Activated CD4-positive, alpha-beta T cell treated with anti-CD3 and anti-CD28 coated beads, Interleukin-2, amount 50 U/mL, for 48 hours (primary cell): ENCODE measurements around the gene LIMA1.
"Not testable (repeated sequence)": the region's sequence is repeated elsewhere in the genome, so short reads cannot be mapped to it uniquely, and the experiment has no call there.

Experiments used
- DNase-seq, 2 experiments: peaks; one replicate each; pipeline ENCODE4 v3.0.0-alpha.2; 2020

The LIMA1 gene

GRCh38 chr12:50283229-50283923, at the start of gene LIMA1:
LIMA1 (minus strand) TSS chr12:50283520; CDS start chr12:50248751, 34,769 bp downstream.
- peak; percentile 93 for DNase-seq

DNA sequence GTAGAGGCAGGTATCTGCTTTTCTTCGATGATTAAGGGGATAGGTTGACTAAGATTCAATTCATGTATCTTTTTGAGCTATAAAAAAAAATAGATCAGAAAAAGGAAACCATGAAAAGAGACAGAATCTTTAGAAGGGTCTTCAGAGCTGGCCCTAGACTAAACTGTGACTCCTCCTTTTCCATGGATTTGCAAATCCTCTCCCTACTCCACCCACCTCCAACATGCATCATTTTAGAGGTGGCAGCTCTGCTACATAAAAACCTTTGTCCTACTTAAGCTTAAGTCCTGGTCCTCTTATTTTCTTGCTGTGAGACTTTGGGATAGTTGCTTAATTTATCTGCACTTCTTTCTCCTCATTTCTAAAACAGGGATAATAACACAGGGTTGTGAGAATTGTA, 48.4 kb upstream of the LIMA1 start:
- DNase-seq: no peak

DNA sequence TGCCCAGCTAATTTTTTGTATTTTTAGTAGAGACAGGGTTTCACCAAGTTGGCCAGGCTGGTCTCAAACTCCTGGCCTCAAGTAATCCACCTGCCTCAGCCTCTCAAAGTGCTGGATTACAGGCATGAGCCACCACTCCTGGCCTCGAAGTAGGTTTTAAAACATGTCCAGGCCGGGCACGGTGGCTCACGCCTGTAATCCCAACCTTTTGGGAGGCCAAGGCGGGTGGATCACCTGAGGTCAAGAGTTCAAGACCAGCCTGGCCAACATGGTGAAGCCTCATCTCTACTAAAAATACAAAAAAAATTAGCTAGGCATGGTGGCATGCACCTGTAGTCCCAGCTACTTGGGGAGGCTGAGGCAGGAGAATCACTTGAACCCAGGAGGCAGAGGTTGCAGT, 45.3 kb upstream of the LIMA1 start:
- not testable (repeated sequence) for DNase-seq

DNA sequence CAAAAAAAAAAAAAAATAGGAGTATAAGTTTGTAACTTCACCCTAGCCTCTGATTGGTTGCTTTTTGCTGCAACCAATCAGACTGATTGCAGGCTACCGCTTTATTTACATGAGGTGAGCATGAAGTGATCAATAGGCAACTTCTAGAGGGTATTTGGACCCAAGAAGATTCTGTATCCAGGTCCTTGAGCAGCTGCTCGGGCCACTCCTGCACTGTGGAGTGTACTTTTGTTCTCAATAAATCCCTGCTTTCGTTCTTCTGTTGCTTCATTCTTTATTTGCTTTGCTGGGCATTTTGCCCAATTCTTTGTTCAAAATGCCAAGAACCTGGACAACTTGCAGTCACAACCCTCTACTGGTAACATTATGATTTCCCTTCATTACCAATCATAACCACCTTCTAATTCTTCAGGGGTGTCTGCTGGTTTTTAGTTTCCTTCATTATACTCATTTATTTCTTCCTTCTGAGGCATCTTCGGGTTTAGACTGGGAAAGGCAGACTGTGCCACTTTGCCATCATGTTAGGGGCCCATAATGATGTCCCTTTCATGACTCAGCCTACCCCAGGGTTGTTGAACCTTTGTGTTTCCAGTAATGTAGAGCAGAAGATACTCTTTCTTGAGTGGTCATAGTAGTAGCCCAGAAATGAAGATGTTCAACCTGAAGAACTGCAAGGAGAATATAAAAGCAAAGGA, 43.4 kb upstream of the LIMA1 start:
- DNase-seq: no peak

DNA sequence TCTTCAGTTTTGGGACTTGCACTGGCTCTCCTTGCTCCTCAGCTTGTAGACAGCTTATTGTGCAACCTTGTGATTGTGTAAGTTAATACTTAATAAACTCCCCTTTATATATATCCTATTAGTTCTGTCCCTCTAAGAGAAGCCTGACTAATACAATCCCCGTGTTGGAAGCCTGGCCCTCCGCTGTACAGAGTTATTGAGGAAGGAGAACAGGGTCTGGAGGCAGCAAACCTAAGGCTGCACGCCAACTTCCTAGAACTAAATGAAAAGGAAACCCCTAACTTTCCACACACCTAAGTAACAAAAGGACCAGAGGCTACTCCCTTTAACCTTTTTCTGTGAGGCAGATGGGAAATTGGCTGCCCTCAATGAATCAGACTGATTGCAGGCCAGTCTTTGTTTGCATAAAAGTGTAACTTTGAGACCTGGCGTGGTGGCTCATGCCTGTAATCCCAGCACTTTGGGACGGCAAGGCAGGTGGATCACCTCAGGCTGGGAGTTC, 42.6 kb upstream of the LIMA1 start:
- no peak for DNase-seq

DNA sequence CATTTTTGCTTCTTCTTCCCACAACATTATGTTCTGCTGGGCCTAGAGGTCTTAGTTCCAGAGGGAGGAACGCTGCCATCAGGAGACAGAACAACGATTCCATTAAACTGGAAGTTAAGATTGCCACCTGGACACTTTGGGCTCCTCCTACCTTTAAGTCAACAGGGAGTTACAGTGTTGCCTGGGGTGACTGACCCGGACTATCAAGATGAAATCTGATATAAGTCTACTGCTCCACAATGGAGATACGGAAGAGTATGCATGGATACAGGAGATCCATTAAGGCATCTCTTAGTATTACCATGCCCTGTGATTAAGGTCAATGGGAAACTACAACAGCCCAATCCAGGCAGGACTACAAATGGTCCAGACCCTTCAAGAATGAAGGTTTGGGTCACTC, 41.5 kb upstream of the LIMA1 start:
- not testable (repeated sequence) for DNase-seq

GRCh38 chr12:50324077-50324476, 40.8 kb upstream of the LIMA1 start:
- not testable (repeated sequence) for DNase-seq

DNA sequence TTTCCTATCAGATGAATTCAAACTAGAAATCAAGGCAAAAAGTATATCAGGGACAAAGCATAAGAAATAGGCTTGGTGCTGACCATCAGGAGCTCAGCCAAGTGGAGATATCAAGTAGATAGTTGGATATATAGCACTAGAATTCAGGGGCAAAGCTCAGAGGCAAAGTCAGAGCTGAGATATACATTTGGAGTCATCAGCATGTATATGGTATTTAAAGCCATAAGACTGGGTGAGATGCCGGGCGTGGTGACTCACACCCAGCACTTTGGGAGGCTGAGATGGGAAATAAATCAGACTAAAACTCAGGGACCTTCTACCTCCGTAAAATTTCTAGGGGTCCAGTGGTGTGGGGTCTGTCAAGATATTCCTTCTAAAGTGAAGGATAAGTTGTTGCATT, 38.9 kb upstream of the LIMA1 start:
- DNase-seq: no peak

- DNase-seq: no peak
These were observed 33.9 kb upstream of the LIMA1 start for GRCh38 chr12:50317203-50317602.

- no peak for DNase-seq
These were observed 32.5 kb upstream of the LIMA1 start for GRCh38 chr12:50315803-50316202.

DNA sequence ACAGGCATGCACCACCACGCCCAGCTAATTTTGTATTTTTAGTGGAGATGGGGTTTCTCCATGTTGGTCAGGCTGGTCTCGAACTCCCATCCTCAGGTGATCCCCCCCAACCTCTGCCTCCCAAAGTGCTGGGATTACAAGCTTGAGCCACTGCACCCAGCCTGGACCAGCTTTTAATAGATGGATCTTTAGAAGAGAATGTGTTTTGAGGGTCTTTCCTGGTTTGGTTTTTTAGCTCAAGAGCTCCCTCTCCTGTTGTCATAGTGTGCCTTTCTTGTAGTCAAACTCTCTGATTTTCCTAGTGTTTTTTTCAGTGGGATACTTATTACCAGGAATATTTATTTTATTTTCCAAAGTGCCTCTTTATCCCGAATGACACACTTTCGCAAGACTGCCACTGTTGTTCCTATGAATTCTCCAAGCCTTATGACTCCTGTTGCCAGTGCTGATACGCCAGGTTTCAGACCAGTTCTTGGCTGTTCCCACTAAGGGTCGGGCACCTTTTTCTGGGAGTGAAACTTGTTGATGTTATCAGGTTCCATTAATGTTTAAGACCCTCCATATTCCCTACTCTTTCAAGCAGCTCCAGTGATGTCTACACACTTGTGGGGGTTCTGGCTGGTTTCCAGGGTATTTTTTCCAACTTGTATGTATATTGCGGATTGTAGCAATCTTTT, 31.5 kb upstream of the LIMA1 start:
- no peak for DNase-seq

DNA sequence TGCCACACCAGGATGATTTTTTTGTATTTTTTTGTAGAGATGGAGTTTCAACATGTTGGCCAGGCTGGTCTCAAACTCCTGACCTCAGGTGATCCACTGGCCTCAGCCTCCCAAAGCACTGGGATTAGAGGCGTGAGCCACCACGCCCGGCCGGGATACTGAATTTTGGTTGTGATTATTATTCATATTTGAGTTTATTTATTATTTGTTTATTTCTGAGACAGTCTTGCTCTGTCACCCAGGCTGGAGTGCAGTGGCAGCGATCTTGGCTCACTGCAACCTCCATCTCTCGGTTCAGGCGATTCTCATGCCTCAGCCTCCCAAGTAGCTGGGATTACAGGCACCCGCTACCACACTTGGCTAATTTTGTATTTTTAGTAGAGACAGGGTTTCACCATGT, 30.7 kb upstream of the LIMA1 start:
- DNase-seq: not testable (repeated sequence)

- DNase-seq: no peak
These were observed 30.1 kb upstream of the LIMA1 start for GRCh38 chr12:50313256-50313931.

DNA sequence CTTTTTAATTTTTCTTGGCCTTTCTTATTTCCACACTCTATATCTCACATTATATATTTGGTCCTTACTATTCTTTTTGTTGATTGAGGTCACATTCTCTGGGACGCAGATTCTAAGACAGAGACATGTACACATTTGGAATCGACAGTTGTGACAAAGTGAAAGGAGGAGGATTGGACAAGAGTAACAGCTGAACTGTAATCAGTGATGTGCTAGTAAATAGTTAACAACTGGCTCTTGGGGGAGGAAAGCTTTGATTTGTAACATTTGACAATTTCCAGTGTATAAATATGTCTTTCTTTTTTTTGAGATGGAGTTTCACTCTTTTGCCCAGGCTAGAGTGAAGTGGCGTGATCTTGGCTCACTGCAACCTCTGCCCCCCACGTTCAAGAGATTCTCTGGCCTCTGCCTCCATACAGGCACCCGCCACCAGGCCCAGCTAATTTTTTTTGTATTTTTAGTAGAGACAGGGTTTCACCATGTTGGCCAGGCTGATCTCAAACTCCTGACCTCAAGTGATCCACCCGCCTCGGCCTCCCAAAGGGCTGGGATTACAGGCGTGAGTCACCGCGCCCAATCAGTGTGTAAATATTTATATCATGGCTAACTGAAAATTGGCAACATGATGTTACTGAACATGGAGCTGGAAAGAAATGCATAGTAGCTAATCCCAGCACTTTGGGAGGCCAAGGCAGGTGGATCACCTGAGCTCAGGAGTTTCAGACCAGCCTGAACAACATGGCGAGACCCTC, 28.7 kb upstream of the LIMA1 start:
- not testable (repeated sequence) for DNase-seq

DNA sequence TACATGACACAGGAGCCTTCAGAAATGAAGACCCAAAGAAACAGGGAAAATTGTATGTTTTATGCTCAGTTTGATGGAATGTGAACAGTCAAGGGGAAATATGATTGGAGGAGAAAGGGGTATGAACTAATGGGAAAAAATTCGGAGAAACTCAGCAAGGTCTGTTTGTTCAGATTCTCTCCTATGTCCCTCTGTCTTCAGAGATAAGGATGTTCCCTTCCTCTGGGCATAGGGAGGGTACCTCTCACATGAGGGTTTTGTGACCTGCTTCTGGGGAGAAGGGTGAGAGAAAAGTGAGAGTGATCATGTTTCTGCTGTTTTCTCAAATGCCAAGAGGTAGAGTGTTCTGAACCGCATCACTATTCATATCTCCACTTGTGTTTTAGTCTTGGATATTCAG, 26.6 kb upstream of the LIMA1 start:
- DNase-seq: no peak

GRCh38 chr12:50302686-50303085, 19.4 kb upstream of the LIMA1 start:
- no peak for DNase-seq

DNA sequence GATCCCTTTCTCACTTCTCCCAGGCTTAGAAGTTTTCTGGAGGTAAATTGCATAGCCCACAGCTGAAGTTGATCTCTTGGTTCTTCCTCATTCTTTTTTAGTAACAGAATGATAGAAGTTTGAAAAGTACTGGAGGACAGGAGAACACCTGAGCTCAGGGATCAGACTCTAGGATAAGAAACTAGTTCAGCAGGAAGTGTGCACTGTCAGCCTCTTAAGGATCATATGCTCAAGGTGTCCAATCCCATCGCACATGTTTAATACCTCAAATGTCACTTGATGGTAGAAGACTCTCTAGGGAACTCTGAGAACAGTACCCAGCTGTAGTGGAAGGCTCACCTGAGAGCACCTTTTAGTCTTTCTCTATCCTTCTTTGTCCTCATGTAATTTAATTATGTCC, 14.7 kb upstream of the LIMA1 start:
- no peak for DNase-seq

DNA sequence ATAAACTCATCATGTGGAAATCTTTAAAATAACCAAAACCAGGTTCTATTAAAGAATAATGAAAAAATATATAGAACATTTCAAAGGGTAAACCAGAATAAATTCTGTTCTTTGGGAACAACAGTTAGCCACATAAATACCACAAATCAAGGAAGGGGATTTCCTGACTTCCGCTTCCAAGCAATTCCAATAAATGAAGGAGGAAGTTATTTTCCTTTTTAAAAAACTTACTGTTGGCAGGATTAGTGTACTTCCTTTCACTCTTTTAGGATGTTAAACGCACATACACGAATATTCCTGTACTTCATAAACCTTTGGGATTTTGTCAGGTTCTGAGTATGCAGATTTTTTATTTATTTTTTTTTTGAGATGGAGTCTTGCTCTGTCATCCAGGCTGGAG, 13.7 kb upstream of the LIMA1 start:
- DNase-seq: no peak

- no peak for DNase-seq
These were observed 13.2 kb upstream of the LIMA1 start for GRCh38 chr12:50296554-50296953.

- DNase-seq: no peak
These were observed 8.1 kb upstream of the LIMA1 start for GRCh38 chr12:50291377-50291776.

DNA sequence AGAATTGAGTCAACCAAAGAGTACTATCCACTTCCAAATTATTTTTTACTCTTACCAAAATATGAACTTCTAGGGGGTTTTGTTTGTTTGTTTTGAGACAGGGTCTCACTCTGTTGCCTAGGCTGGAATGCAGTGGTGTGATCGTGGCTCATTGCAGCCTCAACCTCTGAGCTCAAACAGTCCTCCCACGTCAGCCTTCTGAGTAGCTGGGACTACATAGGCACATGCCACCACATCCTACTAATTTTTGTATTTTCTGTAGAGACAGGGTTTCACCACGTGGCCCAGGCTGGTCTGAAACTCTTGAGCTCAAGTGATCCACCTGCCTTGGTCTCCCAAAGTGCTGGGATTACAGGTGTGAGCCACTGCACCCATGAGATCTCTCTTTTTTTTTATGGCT, 7.4 kb upstream of the LIMA1 start:
- not testable (repeated sequence) for DNase-seq

- no peak for DNase-seq
These were observed 4.0 kb upstream of the LIMA1 start for GRCh38 chr12:50287271-50287670.

DNA sequence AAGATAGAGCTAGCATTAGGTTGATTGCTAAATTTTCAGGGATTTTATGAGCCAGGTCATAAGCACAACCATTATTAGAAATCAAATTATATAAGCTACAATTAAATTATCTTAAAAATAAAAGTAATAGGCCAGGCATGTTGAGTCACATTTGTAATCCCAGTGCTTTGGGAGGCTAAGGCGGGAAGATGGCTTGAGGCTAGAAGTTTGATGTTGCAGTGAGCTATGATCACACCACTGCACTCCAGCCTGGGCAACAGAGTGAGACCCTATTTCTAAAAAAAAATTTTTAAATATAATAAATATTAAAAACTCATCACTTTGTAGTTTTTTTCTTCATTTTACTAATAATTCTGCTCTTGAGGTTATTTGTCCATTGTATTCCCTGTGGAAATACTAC, 1.9 kb upstream of the LIMA1 start:
- no peak for DNase-seq
